Ascending aorta (tissue), 2 donors: Measurements from ENCODE around the gene SLC19A1. TPM values are rescaled to one million over a fixed set of nuclear protein-coding genes. Genes with fewer than 3 reads are reported as not detected.

Experiments used
- DNase-seq, 2 donors: peaks; one replicate each; pipeline ENCODE4 v3.0.0-alpha.2; 2019; ENCODE audit warnings: low spot score in 2 of 2
- H3K27ac ChIP-seq, 2 donors: fragments of 200-600 bp; sonication (generic); one replicate each; pipeline ENCODE4 v1.5.1; 2016 to 2017; ENCODE audit warnings: mild to moderate bottlenecking in 1 of 2
- H3K27me3 ChIP-seq: fragments of 200-600 bp; sonication (generic); one replicate; pipeline ENCODE4 v1.5.1; 2017
- H3K36me3 ChIP-seq, 2 donors: fragments of 200-600 bp; sonication (generic); one replicate each; pipeline ENCODE4 v1.5.1; 2016
- H3K4me1 ChIP-seq, 2 donors: fragments of 200-600 bp; sonication (generic); one replicate each; pipeline ENCODE4 v1.5.1; 2016 to 2017; ENCODE audit warnings: mild to moderate bottlenecking in 1 of 2
- H3K4me3 ChIP-seq, 2 donors: fragments of 200-600 bp; sonication (generic); one replicate each; pipeline ENCODE4 v1.5.1; 2016 to 2017; ENCODE audit warnings: mild to moderate bottlenecking in 1 of 2
- H3K9me3 ChIP-seq, 2 donors: fragments of 200-600 bp; sonication (generic); one replicate each; pipeline ENCODE4 v1.5.1; 2016
- CTCF ChIP-seq, 3 experiments: fragments of 200-600 bp in 2 of 3; fragments of 450-650 bp in 1 of 3; sonication (generic) in 2 of 3; IDR thresholded peaks; one replicate each; pipeline ENCODE4 v1.5.1; 2016 to 2019; ENCODE audit warnings: antibody characterized with exemption in 3 of 3, mild to moderate bottlenecking in 1 of 3, moderate library complexity in 1 of 3
- intact Hi-C: fragments of 100-400 bp; cut with DNase I; formaldehyde crosslinking; loops from one replicate; pipeline ENCODE4 v1.15.1; 2023
- total RNA-seq: library from RNA; depleted of rRNA; stranded (reverse); fragments of >200 nt; gene quantifications from one replicate; pipeline ENCODE4 v1.1.0, GENCODE V29; 2016

The SLC19A1 gene
- total RNA-seq, 1 donor from 2014 or later = 8.4 TPM

- intact Hi-C loops = no loop called here
- no peaks in the 10 kb centered on the region for H3K9me3 ChIP-seq
- H3K27me3 ChIP-seq = no peaks in the 10 kb centered on the region
- H3K4me3 ChIP-seq = no peak overlapping the region
- peaks cover 32 to 50% of the 10 kb centered on the region in 2 donors for H3K36me3 ChIP-seq
- no peak for DNase-seq
- H3K4me1 ChIP-seq = peaks cover 13 to 28% of the 10 kb centered on the region in 2 donors
- TF ChIP-seq CTCF (IDR thresholded peaks at IDR 0.05) = no peak
- peak overlapping the region; percentile 87 to 90 for H3K27ac ChIP-seq
Observed at GRCh38 chr21:45472445-45473365, 69.5 kb downstream of the SLC19A1 start.

- Histone ChIP-seq H3K36me3 (peaks cover 31 to 41% of the 10 kb centered on the region in 2 donors), H3K4me1 (peaks cover 12 to 24% of the 10 kb centered on the region in 2 donors), H3K27ac (peak overlapping the region; percentile 87 to 90), H3K4me3 (peak overlapping the region in 1 of 2 donors; percentile 41), H3K9me3 (no peaks in the 10 kb centered on the region), H3K27me3 (no peaks in the 10 kb centered on the region)
- intact Hi-C loops = no loop called here
- no peak for TF ChIP-seq CTCF (IDR thresholded peaks at IDR 0.05)
- DNase-seq = peak in 1 of 2 donors; percentile 78
Observed at GRCh38 chr21:45471525-45472221, 70.6 kb downstream of the SLC19A1 start.

- Histone ChIP-seq H3K27me3 (no peaks in the 10 kb centered on the region), H3K9me3 (no peaks in the 10 kb centered on the region), H3K4me3 (peak overlapping the region in 1 of 2 donors; percentile 41), H3K4me1 (peaks cover 12 to 24% of the 10 kb centered on the region in 2 donors), H3K36me3 (peaks cover 28 to 36% of the 10 kb centered on the region in 2 donors), H3K27ac (peak overlapping the region; percentile 87 to 90)
- intact Hi-C loops = no loop called here
- no peak for TF ChIP-seq CTCF (IDR thresholded peaks at IDR 0.05)
- no peak for DNase-seq
Observed at GRCh38 chr21:45470773-45471524, 71.3 kb downstream of the SLC19A1 start.

- Histone ChIP-seq H3K9me3 (no peaks in the 10 kb centered on the region), H3K27me3 (no peaks in the 10 kb centered on the region), H3K36me3 (peaks cover 19 to 27% of the 10 kb centered on the region in 2 donors), H3K27ac (peak overlapping the region; percentile 36 to 90), H3K4me1 (peaks cover 12 to 24% of the 10 kb centered on the region in 2 donors), H3K4me3 (no peak overlapping the region)
- TF ChIP-seq CTCF (IDR thresholded peaks at IDR 0.05) = no peak
- intact Hi-C loops = no loop called here
- DNase-seq = no peak
Observed at GRCh38 chr21:45470087-45470515, 72.1 kb downstream of the SLC19A1 start.
